ENCODE measurements around the gene SLAMF1.

- TF ChIP-seq CTCF (IDR thresholded peaks at IDR 0.05) (no peak), POLR2A (IDR thresholded peaks at IDR 0.05) (no peak)
Measured at GRCh38 chr1:160656737-160657136, 9.9 kb upstream of the SLAMF1 start.
